HG03060 (cell line): Measurements from ENCODE around the gene WTIP.
"Not testable (repeated sequence)": the region's sequence is repeated elsewhere in the genome, so short reads cannot be mapped to it uniquely, and the experiment has no call there.

Experiments used
- ATAC-seq: cut with Tn5 transposase; IDR thresholded peaks from one replicate; pipeline ENCODE4 v1.9.1; 2021; ENCODE audit warnings: low read depth, moderate number of reproducible peaks; ENCODE audit not compliant: unreplicated experiment

WTIP gene

DNA sequence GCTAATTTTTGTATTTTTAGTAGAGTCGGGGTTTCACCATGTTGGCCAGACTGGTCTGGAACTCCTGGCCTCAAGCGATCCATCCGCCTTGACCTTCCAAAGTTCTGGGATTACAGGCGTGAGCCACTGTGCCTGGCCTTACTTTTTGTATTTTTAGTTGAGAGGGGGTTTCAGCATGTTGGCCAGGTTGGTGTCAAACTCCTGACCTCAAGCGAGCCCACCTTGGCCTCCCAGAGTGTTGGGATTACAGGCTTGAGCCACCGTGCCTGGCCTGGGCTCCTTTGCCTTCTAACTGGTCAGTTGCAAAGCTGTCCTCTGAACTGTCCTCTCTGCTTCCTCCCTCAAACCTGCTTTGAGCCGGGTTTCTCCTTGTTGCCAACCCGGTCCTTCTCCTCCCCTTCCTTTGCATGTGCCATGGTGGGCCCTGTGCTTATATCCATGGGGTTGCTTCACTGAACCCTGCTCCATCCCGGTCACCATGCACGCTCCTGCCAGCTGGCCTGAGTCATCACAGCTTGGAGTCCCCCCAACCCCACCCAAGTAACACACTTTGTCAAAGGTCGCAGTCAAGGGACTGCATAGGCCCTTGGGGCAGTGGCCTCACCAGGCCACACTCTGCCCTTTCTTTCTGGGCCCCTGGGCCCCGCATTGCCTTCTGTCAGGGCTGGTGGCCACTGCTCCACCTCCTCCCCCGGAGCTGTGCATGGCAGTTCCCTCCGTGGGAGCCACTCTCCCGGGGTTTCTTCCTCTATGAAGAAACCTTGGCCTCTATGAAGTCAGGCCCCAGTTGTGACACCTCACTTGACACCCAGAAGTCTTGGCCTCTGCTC is 21.2 kb downstream of the WTIP start:
- no peak for ATAC-seq

DNA sequence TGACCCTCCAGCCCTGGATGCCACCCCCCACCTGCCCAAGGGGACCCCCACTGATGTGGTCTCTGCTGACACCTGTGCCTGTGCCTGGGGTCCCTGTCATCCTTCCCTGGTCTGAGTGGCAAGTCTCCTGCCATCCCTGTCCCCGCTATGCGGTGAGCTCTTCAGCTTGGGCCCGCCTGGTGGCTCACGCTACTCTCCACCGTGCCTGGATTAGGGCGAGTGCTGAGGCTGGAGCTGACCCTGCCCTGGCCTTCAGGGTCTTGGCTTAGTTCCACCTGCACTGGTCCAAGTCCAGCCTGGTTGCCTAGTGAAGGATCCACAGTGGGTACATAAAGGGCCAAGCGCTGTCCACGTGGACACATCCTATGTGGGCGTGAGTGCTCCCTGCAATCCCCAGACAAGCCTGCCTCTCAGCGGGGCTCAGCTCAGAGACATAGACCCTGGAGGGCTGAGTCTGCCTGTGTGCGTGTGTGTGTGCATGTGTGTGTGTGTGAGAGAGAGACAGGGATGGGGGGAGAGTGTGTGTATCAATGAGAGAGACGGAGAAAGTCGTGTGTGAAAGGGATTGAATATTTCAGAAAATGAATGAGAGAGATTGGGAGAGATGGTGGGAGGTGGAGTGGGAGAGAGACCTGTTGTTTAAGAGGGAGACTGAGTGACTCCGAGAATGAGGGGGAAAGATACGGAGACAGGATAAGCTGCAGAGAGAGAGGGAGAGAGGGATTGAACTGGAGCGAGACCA is 22.1 kb downstream of the WTIP start:
- no peak for ATAC-seq

DNA sequence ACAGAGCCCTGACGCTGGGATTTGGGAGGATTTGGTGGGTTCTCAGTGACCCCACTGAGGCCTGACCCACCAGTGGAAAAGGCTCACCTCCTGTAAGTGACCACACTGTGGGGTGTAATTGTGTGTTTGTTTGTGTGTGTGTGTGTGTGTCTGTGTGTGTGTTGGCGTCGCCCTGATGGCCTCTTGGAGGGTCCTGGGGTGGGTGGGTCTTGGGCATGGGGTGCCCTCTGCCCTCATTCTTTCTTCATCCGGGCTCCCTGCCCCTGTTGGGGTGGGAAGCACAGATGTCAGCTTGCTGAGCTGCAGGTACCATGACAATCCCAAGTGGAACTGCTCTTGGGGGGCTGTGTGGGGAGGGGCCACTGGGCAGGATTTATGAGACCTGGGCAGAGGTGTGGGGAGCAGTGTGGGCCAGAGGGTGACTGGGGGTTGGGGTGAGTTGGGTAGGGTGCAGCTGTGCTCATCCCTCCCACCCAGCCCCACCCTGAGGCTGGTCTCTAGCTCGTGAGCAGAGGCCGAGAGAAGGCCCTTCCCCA is 22.8 kb downstream of the WTIP start:
- ATAC-seq: no peak

DNA sequence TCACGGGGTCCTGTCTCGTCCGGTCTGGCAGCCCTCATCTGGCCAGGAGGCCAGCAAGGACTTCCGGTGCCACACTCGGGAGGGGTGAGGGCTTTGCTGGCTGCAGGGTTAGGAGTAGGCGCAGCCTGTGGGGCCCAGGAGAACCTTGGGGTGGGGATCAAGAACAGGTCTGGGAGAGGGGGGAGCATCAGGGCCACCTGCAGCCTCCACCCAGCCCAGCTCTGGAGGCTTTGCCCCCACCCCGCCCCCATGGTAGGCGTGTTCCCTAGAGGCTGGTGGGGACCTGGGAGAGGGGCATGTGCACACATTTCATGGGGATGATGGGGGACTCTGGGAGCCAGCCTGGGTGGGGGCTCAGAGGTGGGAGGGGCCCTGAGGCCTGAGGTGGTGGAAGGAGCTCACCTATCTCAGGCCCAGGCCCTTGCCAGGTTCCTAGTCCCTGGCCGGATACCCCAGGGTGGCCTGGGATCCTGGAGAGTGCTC is 23.3 kb downstream of the WTIP start:
- no peak for ATAC-seq

DNA sequence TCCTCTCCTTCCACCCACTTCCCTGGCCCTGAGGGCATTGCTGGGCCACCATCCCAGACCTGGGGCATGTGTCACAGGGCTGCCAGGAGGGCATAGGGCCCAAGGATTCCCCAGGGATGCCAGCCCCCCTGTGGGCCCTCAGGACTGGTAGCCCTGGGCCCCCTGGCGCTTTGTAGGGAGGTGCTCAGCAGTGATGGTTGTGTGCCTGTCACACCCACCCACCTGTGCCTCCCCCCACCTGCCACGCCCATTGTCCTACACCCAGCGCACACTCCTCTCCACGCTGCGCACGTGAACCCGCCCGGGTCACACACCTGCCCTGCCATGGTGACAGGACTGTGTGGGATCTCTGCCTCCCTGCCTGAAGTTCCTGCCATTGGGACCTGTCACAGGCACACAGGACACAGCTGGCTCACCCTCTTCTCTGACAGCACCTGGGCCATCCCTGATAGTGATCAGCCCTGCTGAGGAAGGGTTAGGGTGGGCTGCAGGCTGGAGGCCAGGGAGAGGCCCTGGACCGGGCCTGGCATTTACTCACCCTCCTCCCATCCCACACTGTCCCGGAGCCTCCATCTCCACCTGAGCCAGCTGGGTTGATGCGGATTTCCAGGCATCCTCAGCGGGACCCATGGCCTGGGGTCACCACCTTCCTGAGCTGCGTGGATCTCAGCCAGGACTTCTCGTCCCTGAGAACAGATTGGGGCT is 23.9 kb downstream of the WTIP start:
- ATAC-seq: no peak

DNA sequence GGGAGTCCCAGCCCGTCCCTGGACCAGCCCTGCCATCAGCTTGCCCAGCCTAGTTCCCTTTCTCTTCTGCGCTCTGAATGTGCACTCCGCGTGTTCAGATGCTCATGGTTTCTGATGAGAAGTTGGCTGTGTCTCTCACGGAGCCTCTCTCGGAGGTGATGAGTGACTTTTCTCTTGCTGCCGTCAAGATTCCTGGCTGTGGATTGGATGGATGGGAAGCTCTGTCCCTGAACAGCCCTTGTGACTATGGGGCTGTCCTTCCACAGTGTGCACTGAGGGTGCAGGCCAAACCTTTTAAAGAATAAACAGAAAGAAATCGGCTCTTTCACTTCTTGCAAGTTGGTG is 24.4 kb downstream of the WTIP start:
- no peak for ATAC-seq

DNA sequence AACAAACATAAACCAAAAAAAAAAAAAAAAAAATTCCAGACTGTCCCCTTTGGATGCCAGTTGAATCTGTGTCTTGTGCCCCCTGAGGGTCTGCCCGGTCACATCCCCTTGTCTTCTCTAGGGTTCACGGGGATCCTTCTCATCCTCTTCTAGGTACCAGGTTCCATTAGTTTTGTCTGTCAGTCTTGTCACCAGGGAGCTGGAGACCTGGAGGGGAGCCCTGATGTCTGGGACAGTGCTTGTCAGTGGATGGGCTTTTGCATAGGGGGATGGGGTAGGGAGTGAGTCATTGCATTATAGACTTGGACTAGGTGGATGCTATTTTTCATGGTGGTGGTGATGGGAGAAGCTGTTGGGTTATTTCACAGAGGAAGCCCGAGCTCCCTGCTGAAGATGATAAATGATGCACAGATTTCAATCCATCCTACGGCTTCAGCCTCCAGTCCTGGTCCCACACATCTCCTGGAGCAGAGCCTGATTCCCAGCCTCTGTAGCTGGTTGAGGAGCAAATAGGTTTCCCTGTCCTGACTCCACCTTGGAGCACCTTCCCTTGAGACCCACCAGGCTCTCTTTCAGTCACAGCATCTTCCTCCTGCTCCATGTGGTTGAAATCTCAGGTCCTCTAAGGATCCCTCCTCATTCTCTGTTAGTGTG is 26.0 kb downstream of the WTIP start:
- ATAC-seq: no peak

DNA sequence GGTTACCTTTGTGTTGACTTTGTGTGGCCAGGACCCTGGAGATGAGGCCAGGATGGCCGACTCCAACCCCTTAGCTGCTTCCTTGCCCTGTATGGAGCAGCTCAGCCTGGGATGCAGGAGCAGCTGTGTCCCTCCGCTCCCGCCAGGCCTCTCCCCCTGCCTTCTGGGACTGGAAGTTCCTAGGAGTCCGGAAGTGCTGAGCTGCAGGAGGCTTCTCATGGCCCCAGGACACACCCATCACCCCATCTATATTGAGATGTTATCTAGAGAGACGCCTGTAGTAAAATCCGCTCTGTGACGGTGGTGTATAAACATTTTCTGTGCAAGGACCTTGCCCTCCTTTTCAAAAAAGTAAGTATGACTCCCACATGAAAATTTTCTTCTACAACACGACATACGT is 27.0 kb downstream of the WTIP start:
- ATAC-seq: no peak

DNA sequence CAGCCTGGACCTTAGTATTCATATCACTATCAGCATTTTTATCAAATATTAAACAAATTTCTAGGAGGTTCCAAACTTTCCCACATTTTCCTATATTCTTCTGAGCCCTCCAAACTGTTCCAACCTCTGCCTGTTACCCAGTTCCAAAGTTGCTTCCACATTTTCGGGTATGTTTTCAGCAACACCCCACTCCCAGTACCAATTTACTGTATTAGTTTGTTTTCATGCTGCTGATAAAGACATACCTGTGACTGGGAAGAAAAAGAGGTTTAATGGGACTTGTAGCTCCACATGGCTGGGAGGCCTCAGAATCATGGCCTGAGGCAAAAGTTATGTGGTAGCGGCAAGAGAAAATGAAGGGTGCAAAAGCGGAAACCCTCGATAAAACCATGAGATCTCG is 29.3 kb downstream of the WTIP start:
- not testable (repeated sequence) for ATAC-seq

DNA sequence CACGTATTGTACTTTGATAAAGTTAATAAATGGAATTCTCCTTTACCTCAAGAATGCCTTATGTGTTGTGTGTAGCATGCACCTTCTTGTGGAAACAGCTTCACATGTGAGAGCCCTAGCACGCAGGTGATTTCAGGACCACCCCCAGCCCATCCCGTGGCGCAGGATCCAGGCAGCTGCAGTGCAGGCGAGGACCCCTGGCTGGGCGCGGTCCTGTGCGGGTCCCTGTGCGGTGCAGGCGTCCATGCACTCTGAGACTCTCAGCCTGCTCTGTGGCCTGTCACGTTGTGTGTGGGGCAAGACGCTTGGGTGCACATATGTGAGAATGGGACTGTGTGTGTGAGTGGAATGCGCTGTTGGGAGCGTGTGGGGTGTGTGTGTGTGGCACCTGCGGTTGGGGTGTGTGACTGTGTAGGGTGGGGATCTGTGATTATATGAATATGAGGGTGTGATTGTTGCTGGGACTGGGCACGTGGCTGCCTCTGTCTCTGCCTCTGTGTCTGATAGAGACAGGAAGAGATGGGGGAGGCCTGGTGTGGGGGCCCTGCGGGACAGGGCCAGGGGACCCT is 30.8 kb downstream of the WTIP start:
- ATAC-seq: no peak

DNA sequence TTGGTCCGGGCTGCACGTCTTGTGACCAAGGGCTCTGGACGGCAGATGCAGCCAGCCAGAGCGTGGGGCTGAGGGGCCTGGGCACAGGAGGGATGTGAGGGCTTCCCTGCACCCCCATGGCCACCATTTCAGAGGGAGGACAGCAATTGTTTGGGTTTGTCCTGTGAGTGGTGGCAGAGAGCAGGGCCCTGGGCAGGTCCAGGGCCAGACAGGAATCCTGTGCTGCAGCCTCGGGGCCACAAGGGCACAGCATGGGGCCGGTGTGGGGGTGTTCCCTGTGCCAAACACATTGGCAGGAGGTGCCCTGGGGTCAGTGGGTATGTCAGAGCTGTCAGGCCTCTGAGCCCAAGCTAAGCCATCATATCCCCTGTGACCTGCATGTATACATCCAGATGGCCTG is 32.2 kb downstream of the WTIP start:
- ATAC-seq: no peak

DNA sequence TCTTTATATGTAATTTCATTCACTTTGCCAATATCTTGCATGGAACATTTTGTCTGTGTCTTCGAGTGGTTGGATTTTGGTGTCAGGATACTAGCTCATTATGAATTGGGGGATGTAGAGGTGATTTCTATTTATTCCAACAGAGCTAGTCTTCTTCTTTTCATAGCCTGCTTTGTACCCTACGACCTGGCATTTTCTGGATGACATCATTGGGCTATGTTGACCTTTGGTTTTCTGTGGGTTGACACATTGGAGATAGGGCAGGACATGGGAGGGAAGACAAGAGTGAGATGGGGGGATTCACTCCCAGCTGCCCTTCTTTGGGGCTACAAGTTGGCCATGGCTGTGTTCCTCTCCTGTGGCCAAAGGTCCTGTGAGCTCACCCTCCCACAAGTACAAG is 38.0 kb downstream of the WTIP start:
- no peak for ATAC-seq

DNA sequence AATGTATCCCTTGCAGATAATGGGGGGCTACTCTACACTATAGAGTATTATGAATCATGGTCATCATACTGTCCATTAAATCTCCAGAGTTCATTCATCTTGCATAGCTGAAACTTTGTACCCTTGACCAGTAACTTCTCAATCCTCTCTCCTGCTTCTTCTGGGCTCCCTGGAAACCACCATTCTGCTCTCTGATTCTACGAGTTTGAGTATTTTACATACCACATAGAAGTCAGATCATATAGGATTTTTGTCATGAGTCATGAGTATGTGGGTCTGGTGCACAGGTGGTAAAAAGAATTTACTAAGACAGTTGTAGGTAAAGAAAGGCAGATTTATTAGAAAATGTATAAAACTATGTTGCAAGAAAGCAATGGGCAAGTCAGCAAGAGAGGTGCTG is 41.9 kb downstream of the WTIP start:
- ATAC-seq: no peak

DNA sequence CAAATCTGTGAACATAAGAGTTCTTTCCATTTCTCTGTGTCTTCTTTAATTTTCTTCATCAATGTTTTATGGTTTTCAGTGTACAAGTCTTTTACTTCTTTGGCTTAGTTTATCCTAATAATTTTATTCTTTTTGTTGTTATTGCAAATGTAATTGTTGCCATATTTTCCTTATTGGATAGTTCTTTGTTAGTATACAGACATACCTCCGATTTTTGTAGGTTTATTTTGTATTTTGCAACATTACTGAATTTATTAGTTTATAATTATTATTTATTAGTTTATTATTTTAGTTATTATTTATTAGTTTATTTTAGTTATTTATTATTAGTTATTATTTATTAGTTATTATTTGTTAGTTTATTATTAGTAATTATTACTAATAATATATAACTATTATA is 43.4 kb downstream of the WTIP start:
- ATAC-seq: no peak

DNA sequence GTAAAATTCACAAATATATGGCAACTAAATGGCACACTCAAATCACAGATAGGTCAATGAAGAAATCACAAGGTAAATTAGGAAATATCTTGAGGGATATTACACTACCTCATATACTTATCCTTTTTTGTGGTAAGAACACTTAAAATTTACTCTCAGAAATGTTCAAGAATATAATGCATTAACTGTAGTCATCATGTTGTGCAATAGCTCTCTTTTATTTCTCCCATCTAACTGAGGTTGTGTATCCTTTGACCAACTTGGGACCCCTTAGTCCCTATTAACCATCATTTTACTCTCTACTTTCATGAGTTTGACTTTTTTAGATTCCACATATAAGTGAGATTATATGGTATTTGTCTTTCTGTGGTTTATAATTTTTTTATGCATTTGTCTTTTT is 52.6 kb downstream of the WTIP start:
- ATAC-seq: no peak

DNA sequence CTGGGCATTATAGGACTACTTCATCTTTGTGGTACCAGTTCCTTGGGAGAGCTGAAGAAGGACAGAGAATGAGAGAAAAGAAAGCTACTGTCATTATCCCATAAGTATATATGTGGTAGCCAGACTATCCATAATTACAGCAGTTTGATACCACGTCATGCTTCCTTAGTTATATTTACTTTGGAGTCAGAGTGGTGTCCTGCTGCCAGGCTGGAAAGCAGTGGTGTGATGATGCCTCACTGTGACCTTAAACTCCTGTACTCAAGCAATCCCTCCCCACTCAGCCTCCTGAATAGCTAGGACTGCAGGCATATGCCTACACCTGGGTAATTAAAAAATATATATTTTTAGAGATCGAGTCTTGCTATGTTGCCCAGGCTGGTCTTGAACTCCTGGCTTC is 57.8 kb downstream of the WTIP start:
- no peak for ATAC-seq

DNA sequence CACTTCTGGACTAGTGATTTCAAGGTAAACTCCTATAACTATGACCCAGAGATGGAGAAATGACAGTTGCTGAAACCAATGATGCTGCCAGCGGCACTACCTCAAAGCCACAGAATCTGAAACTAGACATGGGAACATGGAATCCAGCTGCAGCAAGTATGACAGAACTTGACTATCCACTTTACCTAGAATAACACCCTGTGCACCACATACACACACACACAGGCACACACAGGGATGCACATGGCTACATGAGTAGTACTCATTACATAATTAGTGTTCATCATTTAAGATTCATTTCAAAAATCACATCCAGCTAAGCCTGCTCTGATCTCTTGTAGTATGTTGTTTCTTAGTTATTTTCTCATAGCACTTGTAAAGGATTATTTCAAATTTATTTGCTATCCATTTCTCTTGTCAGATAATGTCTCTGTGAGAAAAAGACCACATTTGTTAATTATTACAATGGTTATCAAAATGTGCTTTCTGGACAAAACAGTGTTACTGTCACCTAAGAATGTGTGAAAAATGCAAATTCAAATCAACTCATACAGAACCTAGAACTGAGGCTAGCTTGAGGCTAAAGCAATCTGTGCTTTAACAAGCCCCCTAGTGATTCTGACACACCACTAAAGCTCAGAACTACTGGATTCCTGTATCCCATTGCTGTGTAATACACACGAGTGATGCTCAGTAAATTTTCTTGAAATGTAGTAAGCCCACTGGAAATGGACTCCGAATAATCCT is 59.4 kb downstream of the WTIP start:
- no peak for ATAC-seq

DNA sequence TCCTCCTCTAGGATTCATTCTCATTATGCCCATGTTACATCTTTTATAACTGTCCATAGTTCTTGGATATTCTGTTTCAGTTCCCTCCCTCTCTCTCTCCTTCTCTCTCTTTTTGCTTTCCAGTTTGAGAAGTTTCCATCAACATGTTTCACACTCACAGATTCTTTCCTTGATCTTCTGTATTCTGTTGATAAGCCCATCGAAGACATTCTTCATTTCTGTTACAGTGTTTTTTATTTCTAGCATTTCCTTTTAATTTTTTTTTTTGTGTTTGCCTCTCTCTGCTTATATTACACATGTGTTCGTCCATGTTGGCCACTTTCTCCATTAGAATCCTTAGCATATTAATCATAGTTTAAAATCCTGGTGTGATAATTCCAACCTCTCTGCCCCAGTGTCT is 68.3 kb downstream of the WTIP start:
- no peak for ATAC-seq

DNA sequence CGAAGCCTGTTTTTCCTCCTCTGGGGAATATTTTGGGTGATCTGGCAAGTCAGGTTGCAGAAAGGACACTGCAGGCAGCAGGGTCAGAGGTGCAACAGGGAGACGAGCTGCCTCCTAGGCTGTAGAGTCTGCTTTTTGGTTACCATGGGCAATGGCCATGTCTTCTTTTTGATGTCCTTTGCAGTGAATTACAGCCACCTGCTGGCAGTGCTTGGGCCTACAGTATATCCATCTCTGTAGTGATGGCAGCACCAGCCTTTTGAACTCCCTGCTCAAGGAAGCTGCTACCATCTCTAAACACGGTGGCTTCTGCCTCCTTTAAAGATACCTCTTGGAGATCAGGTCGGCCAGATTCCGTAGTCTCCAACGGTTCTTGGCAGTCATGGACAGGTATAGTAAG is 73.9 kb downstream of the WTIP start:
- no peak for ATAC-seq

DNA sequence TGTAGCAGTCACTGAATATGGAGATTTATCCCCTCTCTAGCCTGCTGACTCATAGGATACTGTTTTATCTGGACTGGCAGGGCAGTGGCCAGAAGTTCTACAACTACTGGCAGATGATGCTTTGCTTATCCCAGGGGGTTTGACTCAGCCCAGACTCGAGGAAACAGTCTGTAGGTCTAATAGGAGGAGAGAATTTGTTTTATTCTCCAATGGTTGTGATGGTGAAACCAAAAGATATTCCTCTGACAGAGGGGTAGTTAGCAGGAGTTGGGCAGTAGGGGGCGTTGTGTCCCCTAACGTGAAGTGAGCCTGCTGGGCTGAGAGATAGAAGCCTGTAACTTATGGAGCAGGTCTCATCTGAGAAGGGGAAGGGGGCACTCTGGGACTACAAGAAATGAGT is 74.9 kb downstream of the WTIP start:
- no peak for ATAC-seq
